Measurements from ENCODE around the gene NDRG3.
"Not testable (repeated sequence)": the region's sequence is repeated elsewhere in the genome, so short reads cannot be mapped to it uniquely, and the experiment has no call there.

NDRG3 gene

GRCh38 chr20:36646678-36647077 lies 99.2 kb downstream of the NDRG3 start:
- in situ Hi-C loops (cut with MboI; ENCODE audit: low sequenced_read_pairs): no loop called here

DNA sequence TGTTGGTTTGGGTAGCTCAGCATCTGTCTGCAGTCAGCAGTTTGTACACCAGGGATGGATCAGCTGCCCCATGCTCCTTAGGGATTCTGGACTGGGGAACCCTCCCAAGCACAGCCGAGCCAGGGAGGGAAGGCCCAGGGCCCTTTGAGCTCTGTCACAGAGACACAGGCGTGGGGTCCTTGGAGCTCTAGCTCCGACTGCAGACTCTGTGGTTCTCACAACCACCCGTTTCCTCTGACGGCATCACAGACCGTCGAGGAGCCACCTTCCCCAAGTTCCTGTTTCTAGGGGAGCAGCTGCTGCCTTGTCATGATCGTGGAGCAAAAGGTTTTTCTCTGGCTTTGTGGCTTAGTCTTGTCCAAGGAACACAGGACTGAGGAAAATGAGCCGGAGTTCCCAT lies 99.9 kb downstream of the NDRG3 start, which contains the start of gene SLA2:
TSS of gene SLA2 (minus strand) at position 199 of the 400 bp plus-strand sequence. CDS start 4,861 bp downstream, outside the sequence.
- in situ Hi-C loops (cut with MboI; ENCODE audit: low sequenced_read_pairs): no loop called here

- in situ Hi-C loops (cut with MboI; ENCODE audit: low sequenced_read_pairs): no loop called here
These were observed 100.5 kb downstream of the NDRG3 start for GRCh38 chr20:36645353-36645752.

- in situ Hi-C loops (cut with MboI; ENCODE audit: low sequenced_read_pairs): no loop called here
These were observed 101.2 kb downstream of the NDRG3 start for GRCh38 chr20:36644706-36645095.

DNA sequence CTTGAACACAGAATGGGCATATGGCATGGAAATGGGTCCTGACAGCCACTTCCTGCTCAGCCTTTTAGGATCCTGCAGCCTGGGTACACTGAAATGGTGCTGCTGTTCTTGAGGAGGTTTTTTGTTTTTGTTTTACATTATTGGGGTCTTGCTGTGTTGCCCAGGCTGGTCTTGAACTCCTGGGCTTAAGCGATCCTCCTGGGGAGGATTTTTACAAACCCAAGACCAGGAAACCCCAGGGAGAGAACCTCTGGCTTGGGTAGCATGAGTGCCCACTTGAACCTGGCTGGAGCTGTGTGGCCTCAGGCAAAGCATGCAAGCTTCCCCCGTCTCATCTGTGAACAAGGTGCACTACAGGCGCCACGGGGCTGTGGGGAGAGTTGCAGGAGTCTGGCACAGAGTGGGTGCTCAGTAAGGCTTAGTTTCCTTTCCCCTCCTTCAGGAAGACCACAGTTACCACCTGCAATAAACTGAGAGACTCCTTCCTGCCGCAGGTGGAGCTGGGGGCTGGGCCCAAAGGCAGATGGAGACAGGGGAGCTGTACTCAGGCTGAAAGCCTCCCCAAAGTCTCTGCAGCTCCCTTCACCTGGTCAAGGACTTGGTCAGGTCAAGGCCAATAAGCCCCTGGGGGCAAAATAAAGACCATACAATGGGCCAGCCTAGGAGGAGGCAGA lies 101.7 kb downstream of the NDRG3 start:
- in situ Hi-C loops (cut with MboI; ENCODE audit: low sequenced_read_pairs): no loop called here

DNA sequence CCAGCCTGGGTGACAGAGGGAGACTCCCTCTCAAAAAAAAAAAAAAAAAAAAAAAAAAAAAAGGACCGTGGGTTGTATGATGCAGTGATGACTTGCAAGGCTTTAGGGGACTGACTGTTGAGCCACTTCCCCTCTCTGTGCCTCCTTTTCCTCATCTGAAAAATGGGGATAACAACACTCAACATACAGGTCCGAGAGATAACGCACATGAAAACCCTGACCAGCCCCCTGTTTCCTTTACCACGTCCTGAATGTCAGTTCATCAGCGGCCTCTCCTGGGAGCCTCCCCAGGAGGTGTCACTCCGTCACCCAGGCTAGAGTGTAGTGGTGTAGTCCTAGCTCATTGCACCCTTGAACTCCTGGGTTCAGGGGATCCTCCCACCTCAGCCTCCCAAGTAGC lies 103.8 kb downstream of the NDRG3 start:
- in situ Hi-C loops (cut with MboI; ENCODE audit: low sequenced_read_pairs): no loop called here

- in situ Hi-C loops (cut with MboI; ENCODE audit: low sequenced_read_pairs): no loop called here
These were observed 104.4 kb downstream of the NDRG3 start for GRCh38 chr20:36641506-36641843.

GRCh38 chr20:36638876-36639400 lies 107.0 kb downstream of the NDRG3 start:
- in situ Hi-C loops (cut with MboI; ENCODE audit: low sequenced_read_pairs): not testable (repeated sequence)

DNA sequence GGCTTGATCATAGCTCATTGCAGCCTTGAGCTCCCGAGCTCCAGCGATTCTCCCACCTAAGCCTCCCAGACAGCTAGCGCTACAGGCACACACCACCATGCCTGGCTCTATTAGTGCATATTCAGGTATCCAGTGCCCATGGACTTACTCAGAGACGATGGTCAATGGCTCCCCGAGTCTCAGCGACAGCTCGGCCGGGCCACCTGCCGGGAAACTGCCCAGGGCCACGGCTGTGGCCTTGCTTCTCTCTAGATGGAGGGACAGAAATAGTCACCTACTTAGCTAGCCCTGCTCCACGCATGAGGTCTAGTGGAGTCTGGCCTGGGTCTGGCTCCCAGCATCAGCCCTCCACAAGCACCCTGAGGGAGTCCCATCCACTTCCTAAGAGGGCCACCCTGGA lies 111.5 kb downstream of the NDRG3 start:
- in situ Hi-C loops (cut with MboI; ENCODE audit: low sequenced_read_pairs): no loop called here

DNA sequence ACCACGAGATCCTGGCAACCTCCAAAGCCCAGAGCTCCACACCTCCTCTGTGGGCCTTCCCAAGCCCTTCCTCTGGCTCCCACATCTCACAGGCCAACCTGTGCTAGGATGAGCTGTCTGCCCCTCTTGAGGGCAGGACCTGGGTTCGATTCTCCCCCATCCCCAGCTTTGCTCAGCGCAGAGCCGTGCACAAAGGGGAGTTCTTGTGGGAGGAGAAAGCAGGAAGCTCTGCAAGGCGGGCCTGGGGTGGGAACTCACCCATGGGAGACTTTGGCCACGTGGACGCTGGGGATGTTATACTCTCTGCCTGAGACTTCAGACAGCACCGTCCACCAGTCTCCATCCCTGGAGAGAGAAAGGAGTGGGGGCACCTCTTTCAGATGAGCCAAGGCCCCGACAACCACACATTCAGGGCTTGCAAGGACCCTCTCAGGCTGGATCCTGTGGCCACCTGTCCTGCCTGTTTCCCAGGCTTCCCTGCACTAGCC lies 112.6 kb downstream of the NDRG3 start:
- in situ Hi-C loops (cut with MboI; ENCODE audit: low sequenced_read_pairs): no loop called here

DNA sequence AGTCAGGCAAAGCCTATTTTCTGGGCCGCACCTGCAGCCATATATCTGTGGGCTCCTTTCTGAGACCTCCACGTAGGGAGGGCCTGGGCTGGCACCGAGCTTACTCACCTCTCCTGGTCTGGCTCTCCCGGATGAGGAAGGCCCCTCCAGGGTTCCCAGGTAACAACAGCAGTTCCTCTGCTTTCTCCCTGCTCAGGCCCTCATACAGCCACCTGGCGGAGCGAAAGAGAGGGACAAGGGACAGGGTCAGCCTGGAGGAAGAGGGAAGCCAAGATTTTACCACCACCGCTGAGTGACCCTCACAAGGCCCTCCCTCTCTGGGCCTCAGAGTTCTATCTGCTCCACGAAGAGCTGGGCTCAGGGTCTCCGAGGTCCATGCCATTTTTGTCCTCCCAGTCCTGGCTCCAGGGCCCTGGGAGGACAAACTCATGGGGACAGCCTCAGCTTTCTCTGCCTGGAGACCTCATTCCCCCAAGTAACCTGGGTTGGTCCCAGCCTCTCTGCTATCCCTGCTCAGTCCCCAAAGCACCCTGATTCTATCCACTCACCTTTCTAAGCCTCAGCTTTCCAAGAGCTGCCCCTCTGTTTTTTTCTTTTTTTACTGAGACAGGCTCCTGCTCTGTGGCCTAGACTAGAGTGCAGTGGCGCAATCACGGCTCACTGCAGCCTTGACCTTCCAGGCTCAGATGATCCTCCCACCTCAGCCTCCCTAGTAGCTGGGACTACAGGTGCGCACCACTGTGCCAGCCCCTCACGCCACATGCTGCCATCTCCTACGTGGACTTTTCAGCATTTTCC lies 113.2 kb downstream of the NDRG3 start:
- in situ Hi-C loops (cut with MboI; ENCODE audit: low sequenced_read_pairs): no loop called here

GRCh38 chr20:36632147-36632486 lies 113.8 kb downstream of the NDRG3 start:
- in situ Hi-C loops (cut with MboI; ENCODE audit: low sequenced_read_pairs): no loop called here

- in situ Hi-C loops (cut with MboI; ENCODE audit: low sequenced_read_pairs): no loop called here
These were observed 114.2 kb downstream of the NDRG3 start for GRCh38 chr20:36631646-36632045.

DNA sequence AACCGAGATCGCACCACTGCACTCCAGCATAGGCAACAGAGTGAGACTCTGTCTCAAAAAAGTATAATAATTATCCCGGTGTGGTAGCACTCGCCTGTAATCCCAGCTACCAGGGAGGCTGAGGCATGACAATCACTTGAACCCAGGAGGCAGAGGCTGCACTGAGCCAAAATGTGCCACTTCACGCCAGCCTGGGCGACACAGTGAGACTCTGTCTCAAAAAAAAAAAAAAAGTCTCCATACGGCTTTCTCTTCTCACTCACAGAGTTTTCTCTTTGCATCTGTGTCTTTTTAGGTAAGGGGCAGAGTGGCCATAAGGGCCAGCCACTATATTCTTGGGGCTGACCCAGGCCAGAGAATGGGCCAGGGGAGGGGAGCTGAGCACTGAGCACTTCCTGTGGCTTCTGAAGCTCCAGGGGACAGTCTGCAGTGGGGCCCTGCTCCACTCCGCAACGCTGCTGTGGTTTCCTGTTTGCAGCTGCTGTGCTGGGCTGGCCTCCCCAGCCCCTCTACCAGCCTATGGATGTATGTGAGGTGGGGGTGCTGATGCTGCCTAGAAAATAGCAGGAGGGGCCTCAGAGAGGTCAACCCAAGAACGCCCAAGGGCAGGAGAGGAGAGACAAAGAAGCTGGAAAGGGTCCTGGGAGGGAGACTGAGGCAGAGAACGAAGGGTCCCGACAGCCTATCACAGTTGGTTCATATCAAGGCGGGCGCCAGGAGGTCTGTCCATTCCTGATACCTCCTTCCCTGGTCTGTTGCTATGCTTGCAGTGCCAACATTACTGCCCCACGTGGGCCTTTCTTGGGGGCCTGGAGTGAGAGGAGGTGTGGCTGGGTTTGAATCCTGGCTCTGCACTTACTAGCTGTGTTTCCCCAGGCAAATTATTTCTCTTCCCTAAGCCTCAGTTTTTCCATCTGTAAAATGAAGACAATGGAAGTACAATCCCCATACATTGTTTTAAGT lies 115.9 kb downstream of the NDRG3 start:
- in situ Hi-C loops (cut with MboI; ENCODE audit: low sequenced_read_pairs): no loop called here

GRCh38 chr20:36628076-36628475 lies 117.8 kb downstream of the NDRG3 start:
- in situ Hi-C loops (cut with MboI; ENCODE audit: low sequenced_read_pairs): no loop called here

DNA sequence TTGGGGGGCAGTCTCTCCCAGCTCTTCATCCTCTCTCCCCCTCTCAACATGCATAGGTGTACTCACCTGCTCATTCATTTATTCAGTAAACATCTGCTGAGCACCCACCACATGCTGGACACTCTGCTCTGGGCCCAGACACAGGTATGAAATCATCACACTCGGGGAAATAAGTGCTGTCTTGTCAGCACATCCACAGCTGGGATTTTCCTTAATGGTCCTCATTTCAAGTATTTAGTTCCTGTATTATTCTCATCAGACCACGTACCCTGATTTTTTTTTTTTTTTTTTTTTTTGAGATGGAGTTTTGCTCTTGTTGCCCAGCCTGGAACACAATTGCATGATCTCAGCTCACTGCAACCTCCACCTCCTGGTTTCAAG lies 121.0 kb downstream of the NDRG3 start:
- in situ Hi-C loops (cut with MboI; ENCODE audit: low sequenced_read_pairs): no loop called here

DNA sequence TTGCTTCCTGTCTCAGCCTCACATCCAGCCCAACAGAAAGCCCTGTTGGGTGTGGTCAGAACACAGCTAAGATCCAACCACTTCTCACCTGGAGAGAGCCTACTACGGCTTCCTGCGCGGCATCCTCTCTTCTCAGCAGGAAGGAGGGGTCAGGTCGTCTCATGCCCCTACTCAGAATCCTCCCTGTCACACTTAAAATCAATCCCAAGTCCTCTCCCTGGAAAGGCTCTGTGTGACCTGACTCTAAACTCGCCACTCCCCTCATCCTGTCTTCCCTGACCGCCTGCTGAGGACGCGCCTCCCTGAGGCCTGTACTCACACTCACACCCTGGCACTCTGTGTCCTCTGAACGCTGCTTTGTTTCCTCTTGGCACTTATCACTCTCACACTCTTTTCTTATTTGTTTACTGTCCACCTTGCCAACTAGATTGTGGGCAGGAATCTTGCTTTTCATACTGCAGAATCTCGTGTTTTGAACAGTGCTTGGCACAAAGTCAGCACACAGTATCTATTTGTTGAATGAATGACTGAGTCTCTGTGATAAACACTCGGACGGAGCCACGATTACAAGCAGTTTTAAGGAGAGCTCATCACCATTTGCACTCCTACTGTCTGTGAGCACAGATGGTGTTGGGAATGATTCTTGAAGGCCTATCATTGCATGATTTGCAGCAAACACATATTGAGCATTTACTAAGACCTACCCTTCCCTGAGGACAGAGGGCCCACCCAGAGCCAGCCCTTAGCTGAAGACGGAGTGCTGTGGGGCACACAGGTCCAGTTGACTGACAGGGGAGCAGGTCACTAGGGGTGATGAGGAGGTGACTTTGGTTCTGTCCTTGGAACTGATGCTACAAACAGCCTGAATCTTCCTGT lies 121.6 kb downstream of the NDRG3 start:
- in situ Hi-C loops (cut with MboI; ENCODE audit: low sequenced_read_pairs): no loop called here

DNA sequence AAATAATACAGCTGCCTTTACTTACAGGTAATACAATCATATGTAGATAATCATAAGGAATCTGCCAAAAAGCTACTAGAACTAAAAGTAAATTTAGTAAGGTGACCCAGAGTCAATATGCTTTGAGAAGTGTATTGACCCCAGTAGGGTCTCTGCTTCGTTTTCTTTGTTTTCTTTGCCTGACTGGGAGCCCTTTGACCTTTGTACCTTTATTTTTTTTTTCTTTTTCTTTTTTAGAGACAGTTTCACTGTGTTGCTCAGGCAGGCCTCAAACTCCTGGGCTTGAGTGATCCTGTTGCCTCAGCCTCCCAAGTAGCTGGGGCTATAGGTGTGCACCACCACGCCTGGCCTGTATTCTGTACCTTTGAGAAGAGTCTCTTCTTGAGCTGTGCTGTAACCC lies 122.4 kb downstream of the NDRG3 start:
- in situ Hi-C loops (cut with MboI; ENCODE audit: low sequenced_read_pairs): no loop called here

DNA sequence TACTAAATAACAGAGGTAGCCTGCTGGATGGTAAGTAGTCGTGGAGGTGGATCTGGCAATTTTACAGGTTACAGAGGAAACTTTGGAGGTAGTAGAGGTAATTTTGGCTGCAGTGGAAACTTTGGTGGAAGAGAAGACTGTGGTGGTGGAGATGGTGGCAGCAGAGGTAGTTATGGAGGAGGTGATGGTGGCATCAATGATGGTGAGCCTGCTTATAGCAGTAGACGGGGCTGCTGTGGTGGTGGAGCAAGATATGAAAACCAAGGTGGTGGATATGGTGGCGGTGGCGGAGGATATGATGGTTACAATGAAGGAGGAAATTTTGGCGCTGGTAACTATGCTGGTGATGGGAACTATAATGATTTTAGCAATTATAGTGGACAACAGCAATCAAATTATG lies 125.0 kb downstream of the NDRG3 start:
- in situ Hi-C loops (cut with MboI; ENCODE audit: low sequenced_read_pairs): no loop called here

All from HL-60/S4 treated with phorbol 12-myristate 13-acetate at 8.2 ng/mL for 4 days and 3 days (cell line).